Mesenteric fat pad (tissue), 1 donor: Measurements from ENCODE around the gene LRRC49. TPM values are rescaled to one million over a fixed set of nuclear protein-coding genes. Genes with fewer than 3 reads are reported as not detected.
"Not testable (repeated sequence)": the region's sequence is repeated elsewhere in the genome, so short reads cannot be mapped to it uniquely, and the experiment has no call there.

Experiments used
- DNase-seq: peaks from one replicate; pipeline ENCODE4 v3.0.0-alpha.2; 2020; ENCODE audit warnings: low spot score
- long read RNA-seq: library from polyadenylated mRNA; unstranded; transcript quantifications from one replicate; pipeline ENCODE4 v2.0.0, GENCODE V29; 2020
- total RNA-seq: library from RNA; stranded (reverse); fragmentation: NEBNext Ultra II Directional; extraction: Animal tissue kit (Norgen Biotek cat#: 25700); gene quantifications from one replicate; pipeline ENCODE4 v1.2.1, GENCODE V29; 2021
- donor health status: DM: yes; HTN: yes; CAD: no.

LRRC49 gene
- total RNA-seq: 4.0 TPM
- long read RNA-seq, partial matches to known transcripts: 6 of 8 reads
- long read RNA-seq, other reads (novel, unspliced or antisense): 2 of 8 reads

- DNase-seq: peak; percentile 92
Observed at GRCh38 chr15:70892002-70892911, at the start of gene LRRC49, which contains the start of gene THAP10. Gene LRRC49 (plus strand): TSS chr15:70892826. CDS start chr15:70892895, 69 bp downstream. Gene THAP10 (minus strand): TSS chr15:70892433. CDS start chr15:70892272, 161 bp downstream.

GRCh38 chr15:70845602-70846360, 46.8 kb upstream of the LRRC49 start:
- DNase-seq: no peak

DNA sequence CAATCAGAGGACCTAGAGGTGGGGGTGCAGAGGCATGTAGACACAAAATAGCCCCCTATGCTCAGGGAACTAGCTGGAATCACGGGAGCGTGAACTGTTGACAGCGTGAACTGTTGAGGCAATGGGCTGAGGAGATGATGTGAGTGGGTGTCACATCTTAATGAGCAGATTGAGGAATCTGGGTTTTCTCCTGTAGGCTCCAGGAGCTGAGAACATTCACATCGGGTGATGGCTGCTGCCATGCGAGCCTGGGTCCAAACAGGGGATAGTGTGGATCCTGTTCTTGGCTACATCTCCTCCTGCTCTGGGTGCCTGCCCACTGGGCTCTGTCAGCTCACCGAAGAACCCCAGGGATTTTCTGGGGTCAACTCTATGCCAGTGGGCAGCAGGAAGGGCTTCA, 40.7 kb upstream of the LRRC49 start:
- DNase-seq: no peak

DNA sequence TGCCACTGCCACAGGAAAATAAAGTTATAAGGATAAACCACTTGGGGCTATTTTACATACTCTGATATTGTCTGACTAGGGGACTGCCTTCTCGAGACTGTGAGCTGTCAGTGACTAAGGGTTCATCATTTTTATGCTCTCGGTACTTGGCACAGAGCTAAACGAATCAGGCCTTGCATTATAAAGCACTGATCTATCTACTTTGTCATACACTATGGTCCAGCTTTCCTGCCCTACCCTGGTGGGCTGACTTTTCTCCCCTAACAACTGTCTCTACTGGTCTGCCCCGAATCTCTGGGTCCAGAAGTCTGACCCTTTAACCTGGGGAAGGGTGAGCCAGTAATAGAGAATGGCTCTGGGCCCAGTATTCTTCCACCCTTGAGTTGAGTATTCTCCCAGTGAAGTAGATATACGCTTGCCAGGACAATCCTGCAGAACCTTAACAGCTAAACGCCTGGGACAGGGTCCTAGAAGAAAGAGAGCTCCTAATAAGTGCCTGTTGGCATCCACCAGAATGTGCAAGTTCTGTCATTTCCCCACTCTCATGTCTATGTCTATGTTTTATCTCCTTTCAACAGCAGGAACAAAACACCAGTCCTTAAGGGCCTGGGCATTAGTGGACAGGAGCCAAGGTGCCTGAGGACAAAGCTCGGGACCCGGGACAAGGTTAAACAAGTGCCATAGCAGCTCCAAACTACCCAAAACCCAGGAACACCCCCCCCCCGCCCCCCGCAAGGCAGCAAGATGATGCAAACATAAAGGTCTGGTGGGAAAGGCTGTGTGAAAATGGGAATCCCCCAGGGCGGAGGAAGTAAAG, 39.9 kb upstream of the LRRC49 start:
- DNase-seq: no peak

GRCh38 chr15:70853318-70853972, 39.2 kb upstream of the LRRC49 start:
- DNase-seq: no peak

DNA sequence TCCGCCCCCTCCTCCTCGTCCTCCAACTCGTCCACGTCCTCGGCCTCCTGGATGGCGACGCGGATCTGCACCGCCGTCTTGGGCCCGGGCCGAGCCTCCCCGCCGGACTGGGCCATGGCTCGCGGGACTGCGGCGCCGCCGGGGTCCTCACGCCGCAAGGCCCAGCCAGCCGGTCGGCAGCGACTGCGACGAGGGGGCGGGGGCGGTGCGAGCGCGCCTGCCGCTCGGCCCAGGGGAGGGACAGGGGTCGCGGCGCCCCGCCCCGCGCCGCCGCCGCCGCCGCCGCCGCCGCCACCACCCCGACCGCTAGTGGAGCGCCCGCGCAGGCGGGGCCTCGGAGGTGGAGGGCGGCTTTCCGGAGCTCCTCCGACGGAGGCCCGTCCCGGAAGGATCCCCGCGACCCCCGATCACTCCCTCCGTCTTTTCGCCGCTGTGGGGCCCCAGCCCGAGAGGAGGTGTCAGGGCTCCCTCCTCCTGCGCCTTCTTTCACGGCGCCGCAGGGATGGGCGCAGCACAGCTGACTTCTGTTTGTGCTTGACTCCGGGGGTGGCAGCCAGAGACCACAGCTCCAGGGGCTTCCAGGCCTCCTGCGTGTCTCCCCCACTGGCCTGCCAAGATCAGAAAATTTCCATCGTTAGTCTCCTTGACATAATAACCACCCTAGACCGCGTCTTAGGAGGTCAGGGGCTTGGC, 38.5 kb upstream of the LRRC49 start, which contains the start of gene LARP6:
TSS of gene LARP6 (minus strand) at position 185 of the 693 bp plus-strand sequence. CDS start at position 116, 69 bp downstream.
- DNase-seq: no peak

- DNase-seq: no peak
Observed at GRCh38 chr15:70854666-70854976, 38.0 kb upstream of the LRRC49 start.

- DNase-seq: no peak
Observed at GRCh38 chr15:70855764-70856163, 36.9 kb upstream of the LRRC49 start.

GRCh38 chr15:70856177-70856883, 36.3 kb upstream of the LRRC49 start:
- no peak for DNase-seq

DNA sequence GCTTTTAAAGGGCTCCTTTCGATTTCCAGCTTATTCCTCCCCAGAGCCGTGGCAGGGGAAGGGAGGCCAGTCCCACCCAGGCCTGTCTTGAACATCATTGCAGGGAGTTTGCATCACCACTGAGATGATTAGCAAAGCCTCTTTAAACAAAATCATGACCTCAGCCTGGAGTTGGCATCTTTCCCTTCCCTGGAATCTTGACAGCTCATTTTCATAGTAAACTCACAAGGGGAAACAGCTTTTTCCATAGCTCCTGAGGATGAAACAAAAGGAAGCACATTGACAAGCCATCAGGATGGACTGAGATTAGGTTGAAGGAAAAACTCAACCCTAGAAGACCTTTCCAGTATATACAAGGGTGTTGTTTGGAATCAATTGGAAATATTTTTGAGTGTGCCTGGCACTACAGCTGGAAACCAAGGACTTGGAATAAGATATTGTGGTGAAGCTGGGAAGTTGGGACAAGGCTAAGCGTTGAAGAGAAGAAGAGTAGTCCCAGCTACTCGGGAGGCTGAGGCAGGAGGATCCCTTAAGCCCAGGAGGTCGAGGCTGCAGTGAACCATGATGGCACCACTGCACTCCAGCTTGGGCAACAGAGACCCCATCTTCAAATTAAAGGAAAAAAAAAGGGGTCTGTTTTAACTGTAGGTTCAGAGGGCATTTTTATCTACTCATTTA, 35.6 kb upstream of the LRRC49 start:
- DNase-seq: no peak

DNA sequence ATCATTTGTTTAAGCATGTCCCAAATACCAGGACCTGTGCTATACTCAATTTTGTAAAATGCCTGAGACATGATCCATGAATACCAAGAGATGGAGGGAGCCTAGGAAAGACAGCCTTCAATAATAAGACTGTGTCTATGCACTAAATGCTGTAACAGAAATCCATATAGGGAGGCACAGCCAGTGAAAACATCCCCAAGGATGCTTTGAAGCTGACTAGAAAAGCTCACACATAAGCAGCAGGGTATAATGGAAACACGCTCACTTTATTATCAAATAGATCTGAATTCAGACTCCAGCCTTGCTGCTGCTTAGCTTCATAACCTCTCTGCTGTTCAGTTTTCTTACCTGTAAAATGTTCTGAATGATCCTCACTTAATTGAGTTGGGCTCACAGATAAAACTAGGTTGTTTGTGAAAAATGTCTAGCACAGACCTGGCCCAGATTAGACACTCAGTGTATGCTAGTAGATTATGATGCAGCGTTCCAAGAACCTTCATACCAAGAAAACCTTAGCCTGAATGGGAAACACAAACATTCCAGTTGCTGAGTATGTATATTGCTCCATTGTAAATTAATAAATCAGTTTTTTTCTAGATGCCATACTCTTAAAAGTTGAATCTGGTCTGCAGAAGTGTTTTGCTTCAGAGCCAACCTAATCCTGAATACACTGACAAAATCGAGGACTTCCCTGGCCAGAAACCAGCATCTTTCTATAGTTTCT, 34.9 kb upstream of the LRRC49 start:
- DNase-seq: no peak

DNA sequence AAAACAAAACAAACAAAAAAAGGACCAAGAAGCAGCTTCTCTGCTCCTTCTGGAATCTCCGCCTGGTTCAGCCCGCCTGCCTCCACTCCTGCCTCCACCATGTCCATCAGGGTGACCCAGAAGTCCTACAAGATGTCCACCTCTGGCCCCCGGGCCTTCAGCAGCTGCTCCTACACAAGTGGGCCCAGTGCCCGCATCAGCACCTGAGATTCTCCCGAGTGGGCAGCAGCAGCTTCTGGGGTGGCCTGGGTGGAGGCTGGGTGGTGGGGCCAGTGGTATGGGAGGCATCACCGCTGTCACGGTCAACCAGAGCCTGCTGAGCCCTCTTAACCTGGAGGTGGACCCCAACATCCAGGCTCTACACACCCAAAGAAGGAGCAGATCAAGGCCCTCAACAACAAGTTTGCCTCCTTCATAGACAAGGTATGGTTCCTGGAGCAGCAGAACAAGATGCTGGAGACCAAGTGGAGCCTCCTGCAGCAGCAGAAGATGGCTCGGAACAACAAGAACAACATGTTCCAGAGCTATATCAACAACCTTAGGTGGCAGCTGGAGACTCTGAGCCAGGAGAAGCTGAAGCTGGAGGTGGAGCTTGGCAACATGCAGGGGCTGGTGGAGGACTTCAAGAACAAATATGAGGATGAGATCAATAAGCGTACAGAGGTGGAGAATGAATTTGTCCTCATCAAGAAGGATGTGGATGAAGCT, 33.9 kb upstream of the LRRC49 start:
- DNase-seq: not testable (repeated sequence)

- DNase-seq: no peak
Observed at GRCh38 chr15:70859322-70859908, 33.2 kb upstream of the LRRC49 start.

- DNase-seq: no peak
Observed at GRCh38 chr15:70859998-70860397, 32.6 kb upstream of the LRRC49 start.

DNA sequence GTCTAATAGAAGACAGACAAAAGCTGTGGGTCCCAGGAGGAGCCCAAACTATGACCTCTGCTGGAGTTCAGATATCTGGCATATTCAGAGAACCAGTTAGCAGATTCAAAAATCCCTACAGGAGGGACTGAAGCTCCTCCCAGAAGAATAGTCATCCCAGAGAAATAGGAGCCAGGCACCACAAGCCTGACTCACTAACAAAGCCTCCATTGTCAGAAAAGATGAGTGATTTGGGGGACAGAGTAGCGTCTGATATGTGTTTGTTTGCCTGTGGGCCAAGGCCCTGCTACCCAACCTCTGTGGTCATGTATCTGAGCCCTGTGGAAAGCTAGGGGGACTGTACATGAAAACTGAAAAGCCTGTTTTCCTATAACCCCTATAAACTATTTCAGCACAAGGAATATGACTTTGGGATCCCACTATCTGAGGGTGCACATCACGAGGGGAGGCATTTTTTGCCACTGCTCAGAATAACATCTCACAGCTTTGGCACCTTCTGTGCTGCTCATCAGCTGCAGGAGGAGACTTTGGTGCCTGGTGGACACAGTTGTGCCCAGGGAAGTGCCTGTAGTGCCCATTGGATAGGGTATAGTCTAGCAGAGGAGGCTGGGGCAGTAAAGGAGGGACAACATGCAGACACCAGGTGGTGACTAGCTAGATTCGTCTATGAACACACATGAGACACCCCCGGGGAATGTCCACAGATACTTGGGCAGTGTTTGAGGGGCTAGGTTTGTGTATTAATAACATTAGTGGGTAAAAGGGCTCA, 29.0 kb upstream of the LRRC49 start:
- no peak for DNase-seq

DNA sequence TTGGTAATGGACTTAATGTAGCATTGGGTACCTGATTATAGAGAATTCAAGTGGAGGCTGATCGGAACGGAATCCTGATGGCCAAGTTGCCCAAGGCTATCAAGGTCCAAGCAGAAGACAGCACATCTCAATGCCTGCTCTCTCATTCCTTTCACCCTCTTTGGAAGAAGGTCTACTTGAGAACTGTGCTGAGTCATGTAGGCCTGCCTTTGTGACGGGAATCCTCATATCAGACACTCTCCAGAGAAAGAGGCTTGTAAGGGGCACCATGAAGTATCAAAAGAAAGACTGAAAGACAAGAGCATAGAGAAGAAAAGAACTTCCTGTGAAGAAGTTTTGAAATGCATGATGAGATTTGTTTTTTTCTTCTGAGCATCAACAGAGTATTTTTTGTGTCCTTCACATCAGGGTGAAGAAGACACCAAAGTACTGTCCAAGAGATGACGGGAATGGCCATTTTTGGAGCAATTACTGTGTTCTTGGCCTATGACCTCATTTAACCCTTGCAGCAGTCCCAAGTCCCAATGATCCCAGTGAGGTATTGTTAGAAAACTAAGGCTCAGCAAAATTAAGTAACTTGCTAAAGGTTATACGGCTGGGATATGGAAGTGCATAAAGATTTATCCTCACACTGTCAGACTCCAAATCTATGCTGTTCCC, 25.5 kb upstream of the LRRC49 start:
- no peak for DNase-seq
